Measurements from ENCODE around the gene IL4.

GRCh38 chr5:132679717-132680380 is 6.1 kb downstream of the IL4 start:
- no peak for TF ChIP-seq CTCF (IDR thresholded peaks at IDR 0.05; ENCODE audit: insufficient read depth, low read length, poor library complexity, severe bottlenecking)
- no peak for TF ChIP-seq EZH2phosphoT487 (conservative IDR thresholded peaks at IDR 0.05; ENCODE audit: low read length)

Measured in SU-DHL-6 (cell line).